Fibroblast of gingiva (primary cell): ENCODE data around the gene SOD2.
"Not testable (repeated sequence)": the region's sequence is repeated elsewhere in the genome, so short reads cannot be mapped to it uniquely, and the experiment has no call there.

Experiments used
- DNase-seq: peaks from one replicate; pipeline ENCODE4 v3.0.0-alpha.2; 2011; ENCODE audit warnings: low read depth

SOD2 gene

DNA sequence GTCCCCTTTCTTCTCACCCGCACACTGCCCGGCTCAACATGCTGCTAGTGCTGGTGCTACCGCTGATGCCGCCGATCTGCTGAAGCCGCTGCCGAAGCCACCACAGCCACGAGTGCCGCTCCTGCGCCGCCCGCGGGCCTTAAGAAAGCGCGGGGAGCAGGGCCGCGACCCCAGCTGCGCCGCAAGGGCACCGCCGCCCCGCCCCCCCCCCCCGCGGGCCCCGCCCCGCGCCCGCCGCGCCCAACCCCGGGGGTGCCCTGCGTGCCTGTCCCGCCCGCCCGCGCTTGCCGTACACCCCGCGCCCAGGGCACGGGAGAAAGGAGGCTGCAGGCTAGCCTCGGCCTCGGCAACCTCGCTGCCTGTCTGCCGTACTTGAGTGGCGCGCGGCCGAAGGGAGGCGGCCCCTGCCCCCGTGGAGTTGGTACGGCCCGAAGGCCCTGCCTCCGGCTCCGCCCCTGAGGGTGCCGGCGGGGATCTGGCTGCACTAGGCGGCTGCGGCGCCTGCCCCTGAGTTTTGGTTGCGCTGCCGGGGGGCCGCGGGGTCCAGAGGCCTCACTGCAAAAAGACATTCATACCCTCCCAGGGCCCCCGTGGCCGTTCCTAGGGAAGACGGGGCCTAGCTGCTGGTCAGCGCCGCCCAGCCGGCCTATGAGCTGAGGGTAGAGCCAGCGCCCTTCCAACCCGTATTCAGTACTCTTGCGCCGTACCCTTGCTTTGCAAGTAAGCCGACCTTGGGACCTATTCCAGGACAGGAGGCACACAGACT is at the start of gene SOD2:
Gene SOD2, minus strand, starts transcription at position 114 of the 766 bp plus-strand sequence. Its CDS starts 74 bp downstream, at position 40.
- DNase-seq: peak; percentile 98

DNA sequence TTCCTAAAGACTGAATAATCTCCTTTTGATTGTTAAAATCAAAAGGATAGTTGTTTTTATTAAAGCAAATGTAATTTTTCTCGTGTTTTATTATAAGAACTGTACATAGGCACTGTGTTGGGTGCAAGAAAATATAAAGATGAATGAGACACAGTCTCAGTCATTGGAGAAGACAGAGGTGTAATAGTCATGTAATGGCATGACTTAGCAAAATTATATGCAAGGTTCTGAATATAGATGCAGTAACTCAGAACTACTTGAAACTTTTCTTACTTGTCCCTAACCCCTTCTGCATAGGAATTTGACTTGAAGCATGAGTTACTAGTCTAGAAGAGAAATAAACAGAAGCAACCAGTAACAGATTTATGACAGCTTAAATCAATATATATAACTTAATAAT is 49.1 kb upstream of the SOD2 start:
- no peak for DNase-seq

DNA sequence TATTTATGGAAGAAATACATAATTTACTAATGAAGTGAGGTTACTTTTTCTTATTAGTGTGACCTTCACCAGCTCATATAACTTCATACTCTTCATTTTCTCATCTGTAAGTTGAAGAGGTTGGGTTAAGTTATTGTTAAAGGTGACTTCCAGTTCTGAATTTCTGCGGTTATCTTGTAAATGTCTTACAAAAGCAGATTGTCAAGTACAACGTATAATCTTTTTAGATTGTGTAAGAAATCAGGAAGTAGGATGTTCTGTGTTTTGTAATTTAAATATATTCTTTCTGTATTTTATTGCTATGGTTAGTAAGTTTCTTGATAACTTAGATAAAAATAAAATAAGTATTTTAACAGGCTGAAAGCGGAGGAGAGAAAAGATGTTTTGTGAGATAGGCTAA is 46.3 kb upstream of the SOD2 start:
- no peak for DNase-seq

DNA sequence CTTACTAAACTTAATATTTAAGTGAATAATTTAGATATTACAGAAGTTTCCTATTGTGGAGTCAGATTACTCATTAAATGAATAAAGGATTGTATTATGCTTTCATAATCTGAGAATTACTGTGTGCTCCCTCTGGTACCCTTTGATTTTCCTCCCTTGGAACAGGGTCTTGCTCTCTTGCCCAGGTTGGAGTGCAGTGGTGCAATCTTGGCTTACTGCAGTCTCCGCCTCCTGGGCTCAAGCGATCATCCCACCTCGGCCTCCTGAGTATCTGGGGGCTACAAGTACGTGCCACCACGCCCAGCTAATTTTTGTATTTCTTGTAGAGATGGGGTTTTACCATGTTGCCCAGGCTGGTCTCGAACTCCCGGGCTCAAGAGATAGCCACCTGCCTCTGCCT is 43.9 kb upstream of the SOD2 start:
- no peak for DNase-seq

DNA sequence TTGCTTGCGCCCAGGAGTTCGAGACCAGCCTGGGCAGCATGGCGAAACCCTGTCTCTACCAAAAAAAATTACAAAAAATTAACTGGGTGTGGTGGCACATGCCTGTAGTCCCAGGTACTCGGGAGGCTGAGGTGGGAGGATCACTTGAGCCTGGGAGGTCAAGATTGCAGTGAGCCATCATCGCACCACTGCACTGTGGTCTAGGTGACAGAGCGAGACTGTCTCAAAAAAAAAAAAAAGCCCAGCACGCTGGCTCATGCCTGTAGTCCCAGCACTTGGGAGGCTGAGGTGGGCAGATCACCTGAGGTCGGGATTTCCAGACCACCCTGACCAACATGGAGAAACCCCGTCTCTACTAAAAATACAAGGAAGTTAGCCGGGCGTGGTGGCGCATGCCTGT is 40.4 kb upstream of the SOD2 start:
- not testable (repeated sequence) for DNase-seq

DNA sequence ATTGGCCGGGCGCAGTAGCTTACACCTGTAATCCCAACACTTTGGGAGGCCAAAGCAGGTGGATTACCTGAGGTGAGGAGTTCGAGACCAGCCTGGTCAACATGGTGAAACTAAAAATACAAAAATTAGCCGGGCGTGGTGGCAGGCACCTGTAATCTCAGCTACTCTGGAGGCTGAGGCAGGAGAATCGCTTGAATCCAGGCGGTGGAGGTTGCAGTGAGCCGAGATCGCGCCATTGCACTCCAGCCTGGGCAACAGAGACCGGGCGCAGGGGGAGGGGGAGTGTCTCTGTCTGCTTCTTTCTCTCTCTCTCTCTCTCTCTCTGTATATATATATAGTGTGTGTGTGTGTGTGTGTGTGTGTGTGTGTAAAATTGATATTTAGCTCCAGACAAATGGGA is 39.5 kb upstream of the SOD2 start:
- not testable (repeated sequence) for DNase-seq

DNA sequence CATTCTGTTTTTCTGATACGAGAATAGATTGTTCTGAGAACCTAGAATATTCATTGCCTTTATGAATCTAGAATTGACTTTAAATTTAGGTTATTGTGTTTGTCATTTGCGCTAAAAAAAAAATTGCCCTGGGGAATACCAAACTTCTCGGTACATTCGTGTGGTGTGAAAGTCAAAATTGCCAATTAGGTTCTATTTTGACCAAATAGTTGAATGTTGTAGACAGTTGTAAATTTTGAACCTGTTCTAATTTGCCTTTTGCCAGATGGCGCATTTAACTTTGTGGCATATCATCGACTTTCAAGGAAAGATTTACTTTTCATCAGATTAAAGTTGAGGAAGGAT is 37.3 kb upstream of the SOD2 start:
- DNase-seq: no peak

DNA sequence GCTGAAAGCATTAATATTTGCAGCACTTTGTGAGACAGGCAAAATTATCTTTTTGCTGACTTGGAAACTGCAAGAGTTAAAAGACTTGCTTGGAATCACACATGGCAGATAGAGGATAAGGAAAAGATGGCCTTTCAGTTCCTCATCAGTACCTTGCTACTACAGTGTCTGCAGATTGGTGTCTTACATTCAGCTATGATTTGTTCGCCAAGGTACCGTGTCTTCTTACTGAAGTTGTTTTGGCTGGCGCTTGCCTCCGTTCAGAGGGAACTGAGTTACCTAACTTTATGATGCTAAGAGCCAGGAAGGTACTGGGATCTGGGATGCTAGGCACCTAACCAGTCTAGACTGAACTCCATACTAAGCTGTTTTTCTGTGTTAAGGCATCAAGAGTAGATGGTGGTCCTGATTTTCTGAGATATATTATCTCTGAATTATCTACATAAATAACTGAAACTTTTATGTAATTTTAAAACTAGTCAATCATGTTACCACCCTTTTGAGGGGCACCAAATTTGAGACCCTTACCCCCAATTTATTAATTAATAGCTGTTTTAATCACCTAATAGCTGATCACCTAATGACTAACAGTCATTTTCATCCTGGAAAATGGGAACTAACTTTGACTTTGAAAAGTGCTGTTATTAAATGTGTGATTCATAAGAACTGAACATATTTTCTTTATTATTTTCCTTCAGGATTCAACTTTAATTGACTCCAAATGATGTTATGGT is 36.7 kb upstream of the SOD2 start:
- peak; percentile 16 for DNase-seq

DNA sequence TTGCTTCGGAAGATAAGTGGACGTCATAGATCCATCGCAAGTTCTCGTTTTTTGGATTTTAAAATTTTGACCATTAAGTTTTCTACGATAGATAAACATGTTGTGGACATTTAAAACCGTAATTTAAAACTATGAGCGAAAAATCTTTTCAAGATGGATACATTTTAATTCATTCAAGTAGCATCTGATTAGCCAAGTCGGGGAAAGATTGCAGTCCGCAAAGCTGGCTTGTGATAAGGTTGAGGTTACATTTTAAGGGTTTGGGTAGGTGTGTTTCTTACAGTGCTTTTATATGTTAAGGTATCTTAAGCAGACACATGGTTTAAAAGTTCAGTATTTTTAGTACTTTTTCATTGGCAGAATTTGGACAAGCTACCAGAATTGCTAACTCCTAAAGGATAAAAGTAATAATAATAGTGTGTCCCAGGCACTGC is 35.5 kb upstream of the SOD2 start:
- no peak for DNase-seq

DNA sequence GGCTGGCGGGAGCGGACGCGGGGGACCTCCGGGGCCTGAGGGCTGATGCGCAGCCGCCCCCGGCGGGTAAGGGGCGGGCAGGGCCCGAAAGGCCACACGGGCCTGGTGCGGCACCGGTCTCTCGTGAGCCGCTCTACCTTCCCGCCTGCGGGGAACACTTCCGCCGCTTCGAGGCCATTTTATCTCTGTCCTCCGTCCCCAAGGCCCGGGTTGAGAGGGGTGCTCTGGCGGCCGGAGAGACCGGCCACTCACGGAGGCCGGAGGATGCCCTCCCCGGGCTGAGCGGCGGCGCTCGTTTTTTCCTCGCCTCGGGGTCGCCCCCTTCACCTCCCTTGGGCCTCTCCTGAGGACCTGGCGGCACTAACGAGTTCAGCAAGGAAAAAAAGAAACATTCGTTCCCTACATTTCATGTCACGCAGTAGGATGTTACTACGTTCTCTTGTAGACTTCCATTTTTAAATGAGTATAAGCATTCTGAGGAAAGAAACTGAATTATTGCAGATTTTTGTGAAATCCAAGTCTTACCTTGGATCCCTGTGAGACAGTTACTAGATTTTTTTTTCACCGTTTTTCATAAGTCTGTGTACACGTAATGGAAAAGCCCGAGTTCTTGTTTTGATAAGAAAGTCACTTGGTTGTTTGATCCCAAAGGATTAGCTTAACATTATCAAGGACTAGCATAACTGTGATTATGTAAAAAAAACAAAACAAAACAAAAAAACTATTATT is 34.8 kb upstream of the SOD2 start:
- DNase-seq: no peak

DNA sequence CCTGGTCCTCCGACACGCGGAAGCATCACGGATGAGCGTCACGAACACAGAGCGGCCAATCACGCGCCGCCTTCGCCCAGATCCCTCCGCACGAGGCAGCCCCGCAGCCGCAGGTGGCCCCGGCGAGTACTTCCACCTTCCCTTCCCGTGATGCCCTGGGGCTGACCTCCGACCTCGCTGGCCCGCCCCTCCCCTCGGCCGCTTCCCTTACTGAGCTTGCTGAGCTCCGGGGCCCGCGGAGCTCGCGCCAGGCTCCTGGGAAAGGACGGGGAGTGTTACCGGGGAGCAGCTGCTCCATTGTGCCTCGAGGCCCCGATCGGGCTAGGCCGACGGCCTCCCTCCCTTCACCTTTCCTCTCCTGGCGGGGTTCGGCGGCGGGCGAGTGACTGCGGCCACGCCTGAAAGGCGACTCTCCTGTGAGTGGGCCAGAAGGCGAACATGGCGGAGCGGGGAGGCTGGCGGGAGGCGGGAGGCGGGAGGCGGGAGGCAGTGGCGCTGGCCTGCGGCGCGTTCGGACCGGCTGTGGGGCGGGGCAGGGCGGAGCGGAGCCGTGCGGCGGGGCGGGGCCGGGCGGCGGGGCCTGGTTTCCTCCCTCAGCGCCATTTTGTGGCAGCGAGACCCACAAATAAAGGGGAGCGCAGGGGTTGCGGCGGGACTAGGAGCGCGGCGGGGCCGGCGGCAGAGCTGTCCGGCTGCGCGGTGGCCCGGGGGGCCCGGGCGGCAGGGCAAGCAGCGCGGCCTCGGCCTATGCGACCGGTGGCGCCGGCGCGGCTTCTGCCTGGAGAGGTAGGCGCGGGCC is 34.1 kb upstream of the SOD2 start, which contains the start of gene WTAP:
Gene WTAP, plus strand, starts transcription at position 589 of the 799 bp plus-strand sequence. CDS start 8,760 bp downstream, outside the sequence.
- peak; percentile 96 for DNase-seq

DNA sequence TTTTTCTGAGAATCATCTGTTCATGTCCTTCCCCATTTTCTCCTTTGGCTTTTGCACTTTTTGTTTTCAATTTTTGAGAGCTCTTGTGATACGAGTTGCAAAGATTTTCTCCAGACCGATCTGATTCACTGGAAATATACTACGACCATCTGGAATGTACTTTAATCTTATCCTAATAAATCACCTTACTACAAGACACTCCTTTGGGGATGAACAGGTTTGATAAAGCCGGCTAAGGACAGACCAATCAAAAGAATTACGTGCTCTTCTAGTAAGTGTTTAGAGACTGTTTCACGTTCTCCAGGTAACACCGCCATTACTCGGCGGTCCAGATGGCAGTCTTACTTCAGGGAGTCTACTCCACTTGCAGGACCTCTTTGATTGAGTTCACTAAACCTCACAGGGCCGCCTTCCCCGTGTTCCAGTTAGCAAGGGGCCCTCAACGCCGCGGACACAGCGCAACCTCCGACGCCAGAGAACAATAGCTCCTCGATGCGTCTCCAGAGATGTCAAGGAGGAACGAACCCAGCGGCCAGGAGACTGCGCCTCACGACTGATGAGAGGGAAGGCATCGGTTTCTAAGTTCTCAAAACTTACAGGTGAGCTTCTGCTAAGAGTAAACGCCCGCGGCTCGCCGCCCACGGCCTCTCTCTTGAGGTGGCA is 33.3 kb upstream of the SOD2 start:
- no peak for DNase-seq

DNA sequence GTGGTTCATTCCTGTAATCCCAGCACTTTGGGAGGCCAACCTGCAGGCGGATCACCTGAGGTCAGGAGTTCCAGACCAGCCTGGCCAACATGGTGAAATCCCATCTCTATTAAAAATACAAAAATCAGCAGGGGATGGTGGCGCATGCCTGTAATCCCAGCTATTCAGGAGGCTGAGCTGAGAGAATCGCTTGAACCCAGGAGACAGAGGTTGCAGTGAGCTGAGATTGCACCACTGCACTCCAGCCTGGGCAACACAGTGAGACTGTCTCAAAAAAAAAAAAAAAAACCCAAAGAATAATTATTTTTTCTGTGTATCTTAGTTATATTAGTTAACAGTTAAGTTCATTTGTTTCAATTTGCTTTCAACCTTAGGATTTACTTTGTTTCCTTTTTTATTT is 32.2 kb upstream of the SOD2 start:
- DNase-seq: not testable (repeated sequence)

DNA sequence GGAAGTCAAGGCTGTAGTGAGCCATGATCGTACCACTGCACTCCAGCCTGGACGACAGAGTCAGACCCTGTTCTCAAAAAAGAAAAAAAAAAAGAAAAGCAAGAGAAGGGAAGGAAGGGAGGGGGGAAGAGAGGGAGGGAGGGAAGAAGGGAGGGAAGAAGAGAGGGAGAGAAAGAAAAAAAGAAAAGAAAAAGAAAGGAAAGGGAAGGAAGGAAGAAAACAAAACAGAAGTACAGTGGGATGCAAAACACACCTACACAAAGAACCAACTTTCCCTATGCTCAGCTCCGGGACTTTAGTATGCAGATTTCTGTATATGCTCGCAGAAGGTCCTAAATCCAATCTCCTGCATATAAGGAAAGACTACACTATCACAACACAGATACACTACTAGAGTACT is 31.7 kb upstream of the SOD2 start:
- DNase-seq: no peak

DNA sequence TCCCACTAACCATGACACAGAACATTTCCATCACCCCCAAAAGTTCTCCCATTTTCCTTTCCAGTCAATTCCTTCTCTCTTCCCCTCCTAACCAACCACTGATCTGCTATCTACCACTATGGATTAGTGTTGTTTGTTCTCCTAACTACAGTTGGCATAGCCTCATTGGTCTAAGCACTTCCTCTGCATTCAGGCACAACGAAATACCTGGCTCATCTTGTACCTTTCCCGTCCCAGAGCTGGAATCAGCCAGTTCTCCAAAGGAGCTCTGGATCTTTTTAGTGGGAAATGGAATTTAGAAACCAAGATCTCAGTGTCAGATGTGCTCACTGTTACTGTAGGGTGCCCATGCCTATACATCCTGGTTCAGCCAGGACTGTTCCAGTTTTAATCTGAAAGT is 30.2 kb upstream of the SOD2 start:
- DNase-seq: no peak

DNA sequence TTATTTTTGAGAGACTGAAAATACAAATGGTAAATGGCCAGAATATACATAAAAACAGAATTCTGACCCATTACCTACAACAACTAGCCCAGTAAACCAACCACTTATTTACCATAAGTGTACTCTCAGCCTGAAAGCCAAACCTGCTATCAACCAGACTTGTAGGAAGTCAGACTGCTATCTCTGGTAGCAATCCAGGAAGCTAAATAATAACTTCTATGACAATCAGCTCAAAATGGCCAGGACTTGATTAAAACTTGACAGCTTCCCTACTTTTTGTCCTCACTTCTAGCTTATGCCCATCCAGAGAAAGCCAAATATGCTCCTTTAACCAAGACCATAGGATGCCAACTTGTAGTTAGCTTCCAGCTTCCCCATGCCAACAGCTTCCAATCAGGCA is 29.6 kb upstream of the SOD2 start:
- DNase-seq: no peak

DNA sequence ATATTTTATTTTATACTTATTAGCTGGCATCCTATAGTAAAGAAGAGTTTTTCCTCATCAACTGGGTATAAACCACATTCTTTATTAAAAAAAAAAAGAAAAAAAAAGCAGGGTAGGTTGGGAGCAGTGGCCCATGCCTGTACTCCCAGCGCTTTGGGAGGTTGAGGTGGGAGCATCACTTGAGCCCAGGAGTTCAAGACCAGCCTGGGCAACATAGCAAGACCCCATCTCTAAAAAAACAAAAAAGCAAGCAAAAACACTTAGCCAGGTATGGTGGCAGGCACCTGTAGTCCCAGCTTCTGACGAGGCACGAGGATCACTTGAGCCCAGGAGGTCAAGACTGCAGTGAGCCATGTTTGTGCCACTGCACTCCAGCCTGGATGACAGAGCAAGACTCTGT is 28.9 kb upstream of the SOD2 start:
- DNase-seq: not testable (repeated sequence)

DNA sequence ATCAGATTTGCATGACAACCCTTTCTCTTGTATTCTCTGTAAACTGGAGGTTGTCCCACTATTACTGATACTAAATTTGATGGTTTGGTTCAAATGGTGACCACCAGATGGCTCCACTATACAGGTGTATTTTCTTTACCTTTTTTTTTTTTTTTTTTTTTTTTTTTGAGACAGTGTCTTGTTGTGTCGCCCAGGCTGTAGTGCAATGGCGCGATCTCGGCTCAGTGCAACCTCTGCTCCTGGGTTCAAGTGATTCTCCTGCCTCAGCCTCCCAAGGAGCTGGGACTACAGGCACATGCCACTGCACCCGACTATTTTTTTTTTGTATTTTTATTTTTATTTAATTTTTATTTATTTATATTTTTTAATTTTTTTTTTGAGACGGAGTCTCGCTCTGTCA is 27.7 kb upstream of the SOD2 start:
- no peak for DNase-seq

DNA sequence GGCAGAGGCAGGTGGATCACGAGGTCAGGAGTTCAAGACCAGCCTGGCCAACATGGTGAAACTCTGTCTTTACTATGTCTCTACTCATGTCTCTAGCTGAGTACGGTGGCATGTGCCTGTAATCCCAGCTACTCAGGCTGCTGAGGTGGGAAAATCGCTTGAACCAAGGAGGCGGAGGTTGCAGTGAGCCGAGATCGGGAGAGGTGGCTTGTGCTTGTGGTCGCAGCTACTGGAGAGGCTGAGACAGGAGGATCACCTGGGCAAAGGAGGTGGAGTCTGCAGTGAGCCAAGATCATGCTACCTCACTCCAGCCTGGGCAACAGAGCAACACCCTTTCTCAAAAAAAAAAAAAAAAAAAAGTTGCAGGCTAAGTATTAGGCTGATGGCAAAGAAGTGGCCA is 26.2 kb upstream of the SOD2 start:
- DNase-seq: no peak

DNA sequence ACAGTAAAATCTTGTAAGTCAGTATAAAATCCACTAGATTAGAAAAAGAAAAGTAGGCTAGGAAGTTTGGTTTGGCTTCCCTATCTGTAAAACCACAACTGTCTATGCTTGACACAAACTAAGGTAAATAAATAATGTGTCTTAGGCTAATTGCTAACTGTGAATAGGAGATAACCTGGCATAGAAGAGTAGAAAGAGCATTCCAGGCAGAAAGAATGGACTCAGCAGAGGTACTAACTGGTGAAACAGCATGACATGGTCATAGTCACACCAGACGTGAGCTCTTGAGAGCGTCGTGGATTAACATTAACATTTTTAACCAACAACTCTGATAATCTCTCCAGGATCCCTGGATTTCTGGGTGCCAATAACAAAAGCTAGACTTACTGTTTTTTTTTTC is 25.6 kb upstream of the SOD2 start:
- no peak for DNase-seq
